Gastrocnemius medialis (tissue), 4 donors: ENCODE measurements around the gene SSBP3.
"Not testable (repeated sequence)": the region's sequence is repeated elsewhere in the genome, so short reads cannot be mapped to it uniquely, and the experiment has no call there.

ENCODE experiments used
- POLR2A ChIP-seq, 2 donors: fragments of 450-650 bp; IDR thresholded peaks; one replicate each; pipeline ENCODE4 v1.6.1; 2017; ENCODE audit warnings: antibody characterized with exemption in 2 of 2, mild to moderate bottlenecking in 2 of 2, moderate library complexity in 2 of 2
- TF ChIP-seq, protein P1 (sequence below), 5 experiments: fragments of 450-650 bp in 3 of 5; fragments of 200-600 bp in 2 of 5; sonication (generic) in 2 of 5; IDR thresholded peaks in 4 of 5; conservative IDR thresholded peaks in 1 of 5; 1 replicate in 4 of 5; 2 replicates in 1 of 5; pipeline ENCODE4 v1.5.1; 2016 to 2019; ENCODE audit warnings: antibody characterized with exemption in 5 of 5, mild to moderate bottlenecking in 3 of 5, moderate library complexity in 3 of 5

DNA sequence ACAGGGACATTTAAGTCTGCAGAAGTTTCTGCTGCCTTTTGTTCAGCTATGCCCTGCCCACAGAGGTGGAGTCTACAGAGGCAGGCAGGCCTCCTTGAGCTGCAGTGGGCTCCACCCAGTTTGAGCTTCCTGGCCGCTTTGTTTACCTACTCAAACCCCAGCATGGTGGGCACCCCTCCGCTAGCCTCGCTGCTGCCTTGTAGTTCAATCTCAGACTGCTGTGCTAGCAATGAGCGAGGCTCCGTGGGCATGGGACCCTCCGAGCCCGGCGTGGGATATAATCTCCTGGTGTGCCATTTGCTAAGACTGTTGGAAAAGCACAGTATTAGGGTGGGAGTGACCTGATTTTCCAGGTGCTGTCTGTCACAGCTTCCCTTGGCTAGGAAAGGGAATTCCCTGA is 42.6 kb upstream of the SSBP3 start:
- TF ChIP-seq, protein P1, sequence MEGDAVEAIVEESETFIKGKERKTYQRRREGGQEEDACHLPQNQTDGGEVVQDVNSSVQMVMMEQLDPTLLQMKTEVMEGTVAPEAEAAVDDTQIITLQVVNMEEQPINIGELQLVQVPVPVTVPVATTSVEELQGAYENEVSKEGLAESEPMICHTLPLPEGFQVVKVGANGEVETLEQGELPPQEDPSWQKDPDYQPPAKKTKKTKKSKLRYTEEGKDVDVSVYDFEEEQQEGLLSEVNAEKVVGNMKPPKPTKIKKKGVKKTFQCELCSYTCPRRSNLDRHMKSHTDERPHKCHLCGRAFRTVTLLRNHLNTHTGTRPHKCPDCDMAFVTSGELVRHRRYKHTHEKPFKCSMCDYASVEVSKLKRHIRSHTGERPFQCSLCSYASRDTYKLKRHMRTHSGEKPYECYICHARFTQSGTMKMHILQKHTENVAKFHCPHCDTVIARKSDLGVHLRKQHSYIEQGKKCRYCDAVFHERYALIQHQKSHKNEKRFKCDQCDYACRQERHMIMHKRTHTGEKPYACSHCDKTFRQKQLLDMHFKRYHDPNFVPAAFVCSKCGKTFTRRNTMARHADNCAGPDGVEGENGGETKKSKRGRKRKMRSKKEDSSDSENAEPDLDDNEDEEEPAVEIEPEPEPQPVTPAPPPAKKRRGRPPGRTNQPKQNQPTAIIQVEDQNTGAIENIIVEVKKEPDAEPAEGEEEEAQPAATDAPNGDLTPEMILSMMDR (IDR thresholded peaks at IDR 0.05 in 4 of 5, conservative IDR thresholded peaks at IDR 0.05 in 1 of 5) = not testable (repeated sequence)
- not testable (repeated sequence) for TF ChIP-seq POLR2A (IDR thresholded peaks at IDR 0.05)
